HepG2 (cell line): Measurements from ENCODE around the gene ATL2. TPM values are rescaled to one million over a fixed set of nuclear protein-coding genes. Genes with fewer than 3 reads are reported as not detected.

ENCODE experiments used
- AGO1 ChIP-seq: fragments of 200-400 bp; formaldehyde crosslinking; IDR thresholded peaks from 2 replicates; pipeline ENCODE4 v1.6.1; 2017; ENCODE audit warnings: mild to moderate bottlenecking, low read depth, low read length, moderate library complexity; ENCODE audit not compliant: poor library complexity, severe bottlenecking
- BRCA1 ChIP-seq: sonication (generic); formaldehyde crosslinking; IDR thresholded peaks from 2 replicates; pipeline ENCODE4 v1.4.0; 2020; ENCODE audit warnings: missing genetic modification reagents
- BRD4 ChIP-seq: sonication (generic); formaldehyde crosslinking; IDR thresholded peaks from 2 replicates; pipeline ENCODE4 v1.4.0; 2020; ENCODE audit warnings: missing genetic modification reagents
- CBX1 ChIP-seq: IDR thresholded peaks from one replicate; pipeline ENCODE4 v1.6.1; 2016; ENCODE audit warnings: antibody characterized with exemption, low read depth
- DMTF1 ChIP-seq: sonication (generic); formaldehyde crosslinking; IDR thresholded peaks from 2 replicates; pipeline ENCODE4 v1.4.0; 2020; ENCODE audit warnings: mild to moderate bottlenecking, missing genetic modification reagents
- DRAP1 ChIP-seq: IDR thresholded peaks from 2 replicates; pipeline ENCODE4 v1.6.1; 2016; ENCODE audit warnings: missing genetic modification reagents, missing compliant biosample characterization
- EP300 ChIP-seq, 3 experiments: sonication (generic) in 1 of 3; formaldehyde crosslinking in 1 of 3; IDR thresholded peaks; 2 replicates each; pipeline versions ENCODE4 v1.5.1 to v1.6.1; 2011 to 2020; ENCODE audit warnings: low read depth in 2 of 3, low read length in 2 of 3, borderline replicate concordance in 1 of 3, improper control_type of control experiment in 1 of 3, mild to moderate bottlenecking in 1 of 3, missing genetic modification reagents in 1 of 3, moderate library complexity in 1 of 3
- HNF4G ChIP-seq, 2 experiments: sonication (generic) in 1 of 2; formaldehyde crosslinking in 1 of 2; IDR thresholded peaks; 2 replicates each; pipeline versions ENCODE4 v1.4.0 to v1.6.1; 2011 to 2020; ENCODE audit warnings: borderline replicate concordance in 2 of 2, low read depth in 2 of 2, mild to moderate bottlenecking in 2 of 2, low read length in 1 of 2, missing genetic modification reagents in 1 of 2, moderate library complexity in 1 of 2
- KLF15 ChIP-seq: sonication (generic); formaldehyde crosslinking; IDR thresholded peaks from 2 replicates; pipeline ENCODE4 v1.8.1; 2023; ENCODE audit warnings: borderline replicate concordance, mild to moderate bottlenecking, inconsistent platforms, missing genetic modification reagents, mixed read lengths
- MLLT10 ChIP-seq: sonication (generic); formaldehyde crosslinking; IDR thresholded peaks from 2 replicates; pipeline ENCODE4 v1.4.0; 2020; ENCODE audit warnings: missing genetic modification reagents
- NCOA2 ChIP-seq: sonication (generic); formaldehyde crosslinking; IDR thresholded peaks from 2 replicates; pipeline ENCODE4 v1.8.0; 2022; ENCODE audit warnings: inconsistent platforms
- NFYB ChIP-seq: sonication (generic); formaldehyde crosslinking; IDR thresholded peaks from 2 replicates; pipeline ENCODE4 v1.4.0; 2020; ENCODE audit warnings: missing genetic modification reagents
- NR1H2 ChIP-seq: sonication (generic); formaldehyde crosslinking; IDR thresholded peaks from 2 replicates; pipeline ENCODE4 v1.8.1; 2022; ENCODE audit warnings: low read depth, missing genetic modification reagents, borderline replicate concordance
- SMAD3 ChIP-seq: sonication (generic); formaldehyde crosslinking; IDR thresholded peaks from 2 replicates; pipeline ENCODE4 v1.4.0; 2020; ENCODE audit warnings: missing genetic modification reagents
- SPEN ChIP-seq: sonication (generic); formaldehyde crosslinking; IDR thresholded peaks from 2 replicates; pipeline ENCODE4 v1.5.1; 2020; ENCODE audit warnings: low read depth, mild to moderate bottlenecking, missing genetic modification reagents
- YEATS2 ChIP-seq: sonication (generic); formaldehyde crosslinking; IDR thresholded peaks from 2 replicates; pipeline ENCODE4 v1.4.0; 2020; ENCODE audit warnings: missing genetic modification reagents, borderline replicate concordance
- ZFP36L1 ChIP-seq: sonication (generic); formaldehyde crosslinking; IDR thresholded peaks from 2 replicates; pipeline ENCODE4 v1.8.0; 2022; ENCODE audit warnings: mild to moderate bottlenecking, missing genetic modification reagents, moderate library complexity
- ZFY ChIP-seq: sonication (generic); formaldehyde crosslinking; IDR thresholded peaks from 2 replicates; pipeline ENCODE4 v1.4.0; 2020; ENCODE audit warnings: missing genetic modification reagents
- ZNF329 ChIP-seq: sonication (generic); formaldehyde crosslinking; IDR thresholded peaks from 2 replicates; pipeline ENCODE4 v1.9.0; 2021; ENCODE audit warnings: low read depth, mild to moderate bottlenecking, missing genetic modification reagents
- ZNF556 ChIP-seq: sonication (generic); formaldehyde crosslinking; IDR thresholded peaks from 2 replicates; pipeline ENCODE4 v1.4.0; 2020; ENCODE audit warnings: mild to moderate bottlenecking, missing genetic modification reagents, borderline replicate concordance
- ZNF572 ChIP-seq: sonication (generic); formaldehyde crosslinking; IDR thresholded peaks from 2 replicates; pipeline ENCODE4 v1.5.1; 2020; ENCODE audit warnings: mild to moderate bottlenecking, missing genetic modification reagents
- ZNF607 ChIP-seq: sonication (generic); formaldehyde crosslinking; IDR thresholded peaks from 2 replicates; pipeline ENCODE4 v1.5.1; 2020; ENCODE audit warnings: missing genetic modification reagents, mild to moderate bottlenecking, borderline replicate concordance
- ZNF639 ChIP-seq: conservative IDR thresholded peaks from 2 replicates; pipeline ENCODE4 v1.6.1; 2018; ENCODE audit warnings: missing genetic modification reagents
- ZNF746 ChIP-seq: sonication (generic); formaldehyde crosslinking; IDR thresholded peaks from 2 replicates; pipeline ENCODE4 v1.8.0; 2022; ENCODE audit warnings: mild to moderate bottlenecking, missing genetic modification reagents
- ZNF790 ChIP-seq: sonication (generic); formaldehyde crosslinking; IDR thresholded peaks from 2 replicates; pipeline ENCODE4 v1.8.0; 2022; ENCODE audit warnings: missing genetic modification reagents, mild to moderate bottlenecking, borderline replicate concordance
- ZSCAN21 ChIP-seq: sonication (generic); formaldehyde crosslinking; IDR thresholded peaks from 2 replicates; pipeline ENCODE4 v1.8.0; 2022; ENCODE audit warnings: mild to moderate bottlenecking, missing genetic modification reagents, moderate library complexity, borderline replicate concordance
- polyA plus RNA-seq, 8 experiments: library from polyadenylated mRNA; depleted of rRNA in 3 of 8; stranded (reverse) in 7 of 8; unstranded in 1 of 8; fragments of >200 nt; fragmentation: Illumina TruSeq in 4 of 8; extraction: Trizol in 4 of 8; gene quantifications; 2 replicates each; pipeline versions ENCODE4 v1.2.1 to v1.2.3, GENCODE V29; 2011 to 2016; ENCODE audit warnings: low read depth in 4 of 8, missing spikeins in 1 of 8, mixed read lengths in 1 of 8; ENCODE audit not compliant: insufficient read depth in 1 of 8
- total RNA-seq, 5 experiments: library from RNA; depleted of rRNA; stranded (reverse); fragments of >200 nt; fragmentation: Illumina TruSeq; extraction: Trizol; gene quantifications; 2 replicates each; pipeline ENCODE4 v1.2.3, GENCODE V29; 2016; ENCODE audit warnings: low read depth in 1 of 5

Gene ATL2
- total and polyA plus RNA-seq, 2 of the 13 experiments (the other 11 are each of a cell fraction or from before 2014, with no cell fraction given), result 56.5 to 119 TPM

DNA sequence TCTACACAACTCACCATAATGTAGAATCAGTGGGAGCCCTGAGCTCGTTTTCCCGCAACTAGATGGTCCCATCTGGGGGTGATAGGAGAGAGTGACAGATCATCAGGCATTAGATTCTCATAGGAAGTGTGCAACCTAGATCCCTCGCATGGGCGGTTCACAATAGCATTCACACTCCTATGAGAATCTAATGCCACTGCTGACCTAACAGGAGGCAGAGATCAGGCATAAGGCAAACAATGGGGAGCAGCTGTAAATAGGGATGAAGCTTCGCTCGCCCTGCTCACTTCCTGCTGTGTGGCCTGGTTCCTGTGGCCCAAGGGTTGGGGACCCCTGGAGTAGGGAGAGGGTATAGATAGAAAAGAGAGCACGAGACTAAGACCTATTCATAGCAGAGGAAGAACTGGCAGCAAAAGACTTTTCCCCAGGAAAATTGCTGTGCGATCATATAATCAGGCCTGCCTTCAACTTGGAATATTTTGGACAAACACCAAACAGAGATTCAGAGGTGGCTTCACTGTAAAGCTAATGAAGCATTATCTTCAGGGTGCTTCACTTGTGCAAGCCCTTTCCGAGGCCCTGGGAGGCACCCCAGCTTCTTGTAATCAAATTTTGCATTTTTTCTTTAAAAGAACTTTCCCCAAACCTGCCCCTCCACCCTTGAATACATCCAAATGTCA lies 29.0 kb upstream of the ATL2 start (continued):
- TF ChIP-seq EP300 (IDR thresholded peaks at IDR 0.05; ENCODE audit: low read depth in 2 of 2, low read length in 2 of 2) (0 out of 4 replicates have a peak, but pooled peaks of 1 of the 2 experiments have one; percentile 5), EP300 (CRISPR knock-in tag; IDR thresholded peaks at IDR 0.05; ENCODE audit: borderline replicate concordance) (no peak), ZNF639 (CRISPR knock-in tag) (0 out of 2 replicates have a peak, but pooled peaks have one; percentile 14), ZNF746 (no peak), NR1H2 (CRISPR knock-in tag) (no peak), YEATS2 (no peak), ZSCAN21 (no peak), BRCA1 (0 out of 2 replicates have a peak, but pooled peaks have one; percentile 28), ZNF790 (CRISPR knock-in tag) (no peak), ZNF329 (0 out of 2 replicates have a peak, but pooled peaks have one; percentile 39), DMTF1 (no peak), DRAP1 (CRISPR knock-in tag) (peak; percentile 16; the same call in 1 of the 2 replicates), ZFY (CRISPR knock-in tag) (peak; percentile 50; the same call in 1 of the 2 replicates), AGO1 (no peak), SMAD3 (CRISPR knock-in tag) (no peak), NFYB (CRISPR knock-in tag) (peak; percentile 23; the same call in 1 of the 2 replicates), KLF15 (CRISPR knock-in tag) (no peak), HNF4G (IDR thresholded peaks at IDR 0.05; ENCODE audit: borderline replicate concordance, low read depth, low read length) (no peak), HNF4G (CRISPR knock-in tag; IDR thresholded peaks at IDR 0.05; ENCODE audit: borderline replicate concordance, low read depth) (no peak), ZFP36L1 (no peak; the same call in 1 of the 2 replicates), ZNF572 (no peak), CBX1 (no peak), ZNF607 (CRISPR knock-in tag) (0 out of 2 replicates have a peak, but pooled peaks have one; percentile 56), ZNF556 (CRISPR knock-in tag) (no peak), BRD4 (CRISPR knock-in tag) (peak; percentile 78), NCOA2 (CRISPR knock-in tag) (peak; percentile 38; the same call in 1 of the 2 replicates), SPEN (CRISPR knock-in tag) (peak; percentile 42; the same call in 1 of the 2 replicates), MLLT10 (no peak)
